Measurements from ENCODE around the gene RIMS4.

The RIMS4 gene

DNA sequence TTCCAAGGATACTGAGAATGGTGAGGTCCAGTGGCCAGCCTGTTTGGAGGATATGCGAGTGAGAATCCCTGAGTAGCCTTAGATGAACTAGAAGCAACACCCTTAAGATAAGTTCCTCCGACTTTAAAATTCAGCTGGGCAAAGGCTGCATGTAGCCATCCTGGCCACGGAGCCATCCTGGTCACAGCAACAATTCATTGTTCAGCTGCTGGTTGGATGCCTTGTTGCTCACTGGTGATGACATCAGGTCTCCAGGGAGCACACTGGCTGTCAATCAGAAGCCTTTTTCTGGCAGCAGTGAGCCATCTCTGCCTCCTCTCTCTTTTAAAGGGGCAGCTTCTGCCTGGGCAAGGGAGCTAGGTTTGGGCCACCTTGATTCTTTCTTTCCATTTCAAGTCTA lies 22.4 kb upstream of the RIMS4 start:
- H4K20me1 ChIP-seq (ENCODE audit: insufficient read depth, low read length), result no peaks in the 10 kb centered on the region; the same call in 1 of the 2 replicates
- no peaks in the 10 kb centered on the region for H3K9me3 ChIP-seq (ENCODE audit: insufficient read depth, low read length)
- no peaks in the 10 kb centered on the region for H3K79me2 ChIP-seq (ENCODE audit: low read length)
- no peaks in the 10 kb centered on the region for H3K4me1 ChIP-seq (ENCODE audit: low read length)
- no peak overlapping the region for H3K9ac ChIP-seq (ENCODE audit: low read length)
- no peak overlapping the region for H2AFZ ChIP-seq (ENCODE audit: low read depth, low read length)
- H3K36me3 ChIP-seq (replicated peaks; ENCODE audit: low read depth, low read length), result no peaks in the 10 kb centered on the region
- no peak for TF ChIP-seq EZH2phosphoT487 (IDR thresholded peaks at IDR 0.05; ENCODE audit: low read depth)
- TF ChIP-seq, protein P1, sequence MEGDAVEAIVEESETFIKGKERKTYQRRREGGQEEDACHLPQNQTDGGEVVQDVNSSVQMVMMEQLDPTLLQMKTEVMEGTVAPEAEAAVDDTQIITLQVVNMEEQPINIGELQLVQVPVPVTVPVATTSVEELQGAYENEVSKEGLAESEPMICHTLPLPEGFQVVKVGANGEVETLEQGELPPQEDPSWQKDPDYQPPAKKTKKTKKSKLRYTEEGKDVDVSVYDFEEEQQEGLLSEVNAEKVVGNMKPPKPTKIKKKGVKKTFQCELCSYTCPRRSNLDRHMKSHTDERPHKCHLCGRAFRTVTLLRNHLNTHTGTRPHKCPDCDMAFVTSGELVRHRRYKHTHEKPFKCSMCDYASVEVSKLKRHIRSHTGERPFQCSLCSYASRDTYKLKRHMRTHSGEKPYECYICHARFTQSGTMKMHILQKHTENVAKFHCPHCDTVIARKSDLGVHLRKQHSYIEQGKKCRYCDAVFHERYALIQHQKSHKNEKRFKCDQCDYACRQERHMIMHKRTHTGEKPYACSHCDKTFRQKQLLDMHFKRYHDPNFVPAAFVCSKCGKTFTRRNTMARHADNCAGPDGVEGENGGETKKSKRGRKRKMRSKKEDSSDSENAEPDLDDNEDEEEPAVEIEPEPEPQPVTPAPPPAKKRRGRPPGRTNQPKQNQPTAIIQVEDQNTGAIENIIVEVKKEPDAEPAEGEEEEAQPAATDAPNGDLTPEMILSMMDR (IDR thresholded peaks at IDR 0.05; ENCODE audit: low read depth, low read length), result no peak
- no peak overlapping the region for H3K27ac ChIP-seq (ENCODE audit: low read length)
- no peak overlapping the region for H3K4me3 ChIP-seq (ENCODE audit: low read length)
- H3K27me3 ChIP-seq (ENCODE audit: low read depth, low read length), result peaks cover 82% of the 10 kb centered on the region
- no peak overlapping the region for H3K4me2 ChIP-seq (ENCODE audit: low read length)

DNA sequence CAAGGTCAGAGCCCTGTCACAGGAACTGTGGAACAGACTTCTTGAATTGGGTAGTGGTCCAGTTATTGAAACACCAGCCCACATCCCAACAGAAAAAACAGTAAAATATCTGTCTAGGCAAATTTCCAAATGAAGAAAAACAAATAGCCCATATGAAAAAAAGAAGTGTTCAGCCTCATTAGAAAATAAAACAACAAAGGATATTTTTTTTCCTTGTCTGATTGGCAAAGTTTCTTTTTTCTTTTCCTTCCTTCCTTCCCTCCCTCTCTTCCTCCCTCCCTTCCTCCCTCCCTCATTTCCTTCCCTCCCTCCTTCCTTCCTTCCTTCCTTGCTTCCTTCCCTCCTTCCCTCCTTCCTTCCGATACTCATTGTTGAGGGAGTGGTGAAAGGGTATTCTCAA lies 20.6 kb upstream of the RIMS4 start:
- H3K4me2 ChIP-seq (ENCODE audit: low read length), result no peak overlapping the region
- no peak overlapping the region for H2AFZ ChIP-seq (ENCODE audit: low read depth, low read length)
- no peaks in the 10 kb centered on the region for H3K4me1 ChIP-seq (ENCODE audit: low read length)
- H3K27me3 ChIP-seq (ENCODE audit: low read depth, low read length), result peaks cover 74% of the 10 kb centered on the region
- H3K27ac ChIP-seq (ENCODE audit: low read length), result no peak overlapping the region
- H3K9me3 ChIP-seq (ENCODE audit: insufficient read depth, low read length), result no peaks in the 10 kb centered on the region
- TF ChIP-seq, protein P1 (IDR thresholded peaks at IDR 0.05; ENCODE audit: low read depth, low read length), result no peak
- no peak for TF ChIP-seq EZH2phosphoT487 (IDR thresholded peaks at IDR 0.05; ENCODE audit: low read depth)
- H3K36me3 ChIP-seq (replicated peaks; ENCODE audit: low read depth, low read length), result no peaks in the 10 kb centered on the region
- H3K79me2 ChIP-seq (ENCODE audit: low read length), result no peaks in the 10 kb centered on the region
- no peak overlapping the region for H3K9ac ChIP-seq (ENCODE audit: low read length)
- H3K4me3 ChIP-seq (ENCODE audit: low read length), result no peak overlapping the region
- no peaks in the 10 kb centered on the region; the same call in 1 of the 2 replicates for H4K20me1 ChIP-seq (ENCODE audit: insufficient read depth, low read length)

DNA sequence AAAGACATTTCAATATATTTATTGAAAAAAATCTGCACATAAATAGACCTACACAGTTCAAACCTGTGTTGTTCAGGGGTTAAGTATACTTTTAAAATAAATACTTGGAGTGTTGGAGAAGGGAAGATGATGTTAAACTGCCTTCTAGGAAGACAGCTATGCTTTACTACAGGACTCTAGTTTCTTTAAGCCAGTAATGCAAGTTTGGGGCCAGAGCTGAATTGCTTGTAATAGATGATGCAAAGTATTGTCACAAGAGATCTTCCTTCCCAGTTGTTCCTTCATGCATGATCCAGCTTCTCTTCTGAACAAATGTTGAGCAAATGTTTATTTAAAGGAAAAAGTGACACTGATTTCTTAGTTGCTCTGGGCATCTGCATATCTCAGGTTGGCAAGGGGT lies 20.2 kb upstream of the RIMS4 start:
- H3K4me2 ChIP-seq (ENCODE audit: low read length), result no peak overlapping the region
- no peak overlapping the region for H3K27ac ChIP-seq (ENCODE audit: low read length)
- H4K20me1 ChIP-seq (ENCODE audit: insufficient read depth, low read length), result no peaks in the 10 kb centered on the region
- H3K4me1 ChIP-seq (ENCODE audit: low read length), result no peaks in the 10 kb centered on the region
- no peak overlapping the region for H3K4me3 ChIP-seq (ENCODE audit: low read length)
- H3K79me2 ChIP-seq (ENCODE audit: low read length), result no peaks in the 10 kb centered on the region
- H3K27me3 ChIP-seq (ENCODE audit: low read depth, low read length), result peaks cover 71% of the 10 kb centered on the region
- no peak overlapping the region for H2AFZ ChIP-seq (ENCODE audit: low read depth, low read length)
- no peaks in the 10 kb centered on the region for H3K36me3 ChIP-seq (replicated peaks; ENCODE audit: low read depth, low read length)
- no peak overlapping the region for H3K9ac ChIP-seq (ENCODE audit: low read length)
- TF ChIP-seq, protein P1 (IDR thresholded peaks at IDR 0.05; ENCODE audit: low read depth, low read length), result no peak
- no peak for TF ChIP-seq EZH2phosphoT487 (IDR thresholded peaks at IDR 0.05; ENCODE audit: low read depth)
- no peaks in the 10 kb centered on the region for H3K9me3 ChIP-seq (ENCODE audit: insufficient read depth, low read length)

DNA sequence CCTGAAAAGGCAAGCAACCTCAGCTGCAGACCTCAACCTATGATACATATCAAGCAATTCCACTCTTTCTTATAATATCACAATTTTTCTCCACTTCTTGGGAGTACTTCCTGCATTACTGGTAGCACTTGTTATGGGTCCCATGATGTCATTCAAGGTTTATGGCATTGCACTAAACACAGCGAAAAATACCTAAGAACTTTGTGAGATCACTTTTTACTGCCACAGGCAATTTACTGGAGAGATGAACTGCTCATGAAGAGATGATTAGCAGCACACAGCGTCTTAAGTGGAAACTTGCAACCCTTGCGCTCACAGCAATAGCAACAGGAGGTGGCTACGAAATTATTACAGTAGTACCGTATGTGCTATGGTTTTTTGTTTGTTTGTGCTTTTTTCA lies 19.3 kb upstream of the RIMS4 start:
- Histone ChIP-seq H3K4me3 (ENCODE audit: low read length) (no peak overlapping the region), H4K20me1 (ENCODE audit: insufficient read depth, low read length) (no peaks in the 10 kb centered on the region), H3K79me2 (ENCODE audit: low read length) (no peaks in the 10 kb centered on the region), H3K4me1 (ENCODE audit: low read length) (no peaks in the 10 kb centered on the region), H3K36me3 (replicated peaks; ENCODE audit: low read depth, low read length) (no peaks in the 10 kb centered on the region), H3K4me2 (ENCODE audit: low read length) (no peak overlapping the region), H3K9me3 (ENCODE audit: insufficient read depth, low read length) (no peaks in the 10 kb centered on the region), H3K9ac (ENCODE audit: low read length) (no peak overlapping the region), H3K27me3 (ENCODE audit: low read depth, low read length) (peaks cover 64% of the 10 kb centered on the region), H2AFZ (ENCODE audit: low read depth, low read length) (no peak overlapping the region), H3K27ac (ENCODE audit: low read length) (no peak overlapping the region)
- TF ChIP-seq, protein P1 (IDR thresholded peaks at IDR 0.05; ENCODE audit: low read depth, low read length), result no peak
- no peak for TF ChIP-seq EZH2phosphoT487 (IDR thresholded peaks at IDR 0.05; ENCODE audit: low read depth)

Data from OCI-LY3 (cell line).